IgD-negative memory B cell (primary cell): ENCODE measurements around the gene RBM38. TPM values are rescaled to one million over a fixed set of nuclear protein-coding genes. Genes with fewer than 3 reads are reported as not detected.

Experiments used
- H3K27ac Mint-ChIP-seq, 3 donors: one replicate each; pipeline ENCODE4 v1.8.0; 2020 to 2022; ENCODE audit warnings: mild to moderate bottlenecking in 3 of 3, mixed read lengths in 3 of 3, moderate library complexity in 1 of 3
- H3K27me3 Mint-ChIP-seq: one replicate; pipeline ENCODE4 v1.8.0; 2021; ENCODE audit warnings: mixed read lengths
- H3K36me3 Mint-ChIP-seq: one replicate; pipeline ENCODE4 v1.8.0; 2020; ENCODE audit warnings: mild to moderate bottlenecking, mixed read lengths
- H3K4me1 Mint-ChIP-seq, 3 donors: one replicate each; pipeline ENCODE4 v1.8.0; 2020 to 2022; ENCODE audit warnings: mixed read lengths in 3 of 3, mild to moderate bottlenecking in 1 of 3
- H3K4me3 Mint-ChIP-seq, 4 donors: one replicate each; pipeline ENCODE4 v1.8.0; 2020 to 2022; ENCODE audit warnings: mild to moderate bottlenecking in 4 of 4, mixed read lengths in 4 of 4, moderate library complexity in 3 of 4
- H3K9me3 Mint-ChIP-seq, 3 donors: one replicate each; pipeline ENCODE4 v1.8.0; 2020 to 2021; ENCODE audit warnings: mixed read lengths in 3 of 3, mild to moderate bottlenecking in 1 of 3
- polyA plus RNA-seq: library from polyadenylated mRNA; unstranded; fragments of 300-500 nt; fragmentation: Illumina TruSeq; gene quantifications from one replicate; pipeline ENCODE4 v1.2.3, GENCODE V29; 2021

The RBM38 gene
- polyA plus RNA-seq, 1 donor from 2014 or later = 39.2 TPM

GRCh38 chr20:57400821-57401564, 9.8 kb downstream of the RBM38 start:
- Mint-ChIP-seq H3K27me3 (peaks cover 6% of the 10 kb centered on the region), H3K4me3 (peak overlapping the region; percentile 80 to 94 (median 86)), H3K27ac (peak overlapping the region; percentile 97 to 98 (median 98)), H3K4me1 (peaks cover 36 to 52% (median 42%) of the 10 kb centered on the region in 3 donors), H3K36me3 (peaks cover 15% of the 10 kb centered on the region), H3K9me3 (no peaks in the 10 kb centered on the region)

DNA sequence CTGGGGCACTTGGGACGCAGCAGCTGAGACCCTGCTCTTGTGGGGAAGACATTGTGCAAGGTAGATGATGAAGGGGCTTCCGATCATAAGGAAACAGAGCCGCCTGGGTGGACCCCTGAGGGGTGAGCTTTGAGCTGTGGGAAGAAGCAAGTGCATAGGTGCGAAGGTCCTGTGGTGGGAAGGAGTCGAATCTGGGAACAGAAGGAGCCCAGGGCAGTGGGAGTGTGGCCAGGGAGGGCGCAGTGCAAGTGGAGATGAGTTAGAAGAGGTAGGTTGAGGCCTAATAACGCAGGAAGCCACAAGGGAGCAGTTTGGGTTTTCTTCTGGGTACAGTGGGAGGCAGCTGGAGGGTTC, 10.3 kb downstream of the RBM38 start:
- H3K27ac Mint-ChIP-seq = peak overlapping the region; percentile 97 to 98 (median 98)
- H3K4me1 Mint-ChIP-seq = peaks cover 36 to 49% (median 39%) of the 10 kb centered on the region in 3 donors
- H3K9me3 Mint-ChIP-seq = no peaks in the 10 kb centered on the region
- peak overlapping the region; percentile 80 to 94 (median 86) for H3K4me3 Mint-ChIP-seq
- peaks cover 15% of the 10 kb centered on the region for H3K36me3 Mint-ChIP-seq
- H3K27me3 Mint-ChIP-seq = peaks cover 6% of the 10 kb centered on the region

DNA sequence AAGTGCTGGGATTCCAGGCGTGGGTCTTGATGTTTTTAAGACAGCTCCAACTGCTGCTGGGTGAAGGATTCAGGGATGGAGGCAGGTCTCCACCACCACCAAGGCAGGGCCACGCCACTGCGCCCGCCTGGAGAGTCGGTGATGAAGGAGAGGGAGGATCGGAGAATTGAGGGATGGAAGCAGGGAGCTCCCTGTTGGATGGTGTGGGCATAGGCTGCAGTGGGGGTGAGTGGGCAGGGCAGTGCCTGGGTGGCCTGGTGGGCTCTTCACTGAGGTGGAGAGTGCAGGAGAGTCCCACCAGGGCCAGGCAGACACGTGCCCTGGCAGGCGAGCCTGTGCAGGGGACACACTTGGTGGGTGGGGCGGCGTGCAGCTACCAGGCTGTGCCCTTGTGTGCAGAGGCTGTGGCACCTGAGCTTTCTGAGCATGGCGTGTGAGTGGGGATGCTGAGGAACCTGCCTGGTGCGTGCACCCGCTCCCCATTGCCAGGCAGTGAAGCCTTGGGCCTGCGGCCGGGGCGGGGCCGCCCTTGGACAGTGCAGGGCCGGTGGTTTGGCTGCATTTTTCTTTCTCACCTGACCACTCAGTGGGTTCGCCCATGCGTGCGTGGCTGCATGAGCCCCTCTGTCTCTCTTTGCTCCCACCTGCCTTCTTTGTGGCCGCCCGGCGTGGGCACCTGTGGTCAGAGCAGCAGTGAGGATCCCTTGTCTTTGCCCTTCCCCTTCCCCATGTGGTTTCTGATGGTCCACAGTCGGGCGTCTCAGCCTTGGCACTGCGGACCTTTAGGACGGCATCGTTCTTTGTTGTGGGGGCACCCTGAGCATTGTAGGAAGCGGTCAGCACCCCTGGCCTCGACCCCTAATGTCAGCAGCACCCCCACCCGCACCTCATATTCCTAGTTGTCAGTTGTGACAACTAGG, 11.3 kb downstream of the RBM38 start:
- peak overlapping the region; percentile 23 to 98 (median 97) for H3K27ac Mint-ChIP-seq
- no peaks in the 10 kb centered on the region for H3K9me3 Mint-ChIP-seq
- H3K4me1 Mint-ChIP-seq = peaks cover 36 to 41% (median 37%) of the 10 kb centered on the region in 3 donors
- peaks cover 15% of the 10 kb centered on the region for H3K36me3 Mint-ChIP-seq
- H3K27me3 Mint-ChIP-seq = peaks cover 6% of the 10 kb centered on the region
- peak overlapping the region in 3 of 4 donors; percentile 78 to 94 (median 82) for H3K4me3 Mint-ChIP-seq

- Mint-ChIP-seq H3K36me3 (peaks cover 15% of the 10 kb centered on the region), H3K9me3 (no peaks in the 10 kb centered on the region), H3K27me3 (peaks cover 6% of the 10 kb centered on the region), H3K4me1 (peaks cover 30 to 35% (median 31%) of the 10 kb centered on the region in 3 donors), H3K4me3 (peak overlapping the region in 2 of 4 donors; percentile 21 to 82), H3K27ac (peak overlapping the region in 2 of 3 donors; percentile 97 to 98)
These were observed 12.0 kb downstream of the RBM38 start for GRCh38 chr20:57403216-57403615.

DNA sequence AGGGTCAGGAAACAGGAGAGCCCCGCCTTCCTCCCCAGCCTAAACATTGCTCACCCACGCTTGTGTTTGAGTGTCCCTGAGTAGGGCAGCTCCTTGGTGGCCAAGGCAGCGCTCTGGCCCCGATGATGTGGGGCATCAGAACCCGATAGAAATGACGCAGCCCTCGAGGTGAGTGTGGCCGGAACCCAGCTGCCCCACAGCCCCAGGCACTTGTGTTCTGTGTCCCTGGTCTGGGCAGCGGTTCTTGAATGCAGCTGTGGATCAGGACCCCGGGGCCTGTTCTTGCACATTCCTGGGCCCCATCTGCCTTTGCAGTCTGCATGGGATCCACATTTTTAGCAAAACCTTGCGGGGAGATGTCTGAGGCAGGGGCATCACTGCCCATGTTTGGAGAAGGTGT, 12.8 kb downstream of the RBM38 start:
- Mint-ChIP-seq H3K27me3 (peaks cover 4% of the 10 kb centered on the region), H3K4me3 (peak overlapping the region in 2 of 4 donors; percentile 65 to 82), H3K27ac (peak overlapping the region; percentile 39 to 98 (median 97)), H3K36me3 (peaks cover 15% of the 10 kb centered on the region), H3K4me1 (peaks cover 25 to 30% (median 26%) of the 10 kb centered on the region in 3 donors), H3K9me3 (no peaks in the 10 kb centered on the region)

GRCh38 chr20:57404419-57405072, 13.3 kb downstream of the RBM38 start:
- peaks cover 4% of the 10 kb centered on the region for H3K27me3 Mint-ChIP-seq
- H3K27ac Mint-ChIP-seq = peak overlapping the region; percentile 53 to 98 (median 97)
- peaks cover 21 to 25% (median 21%) of the 10 kb centered on the region in 3 donors for H3K4me1 Mint-ChIP-seq
- peak overlapping the region in 3 of 4 donors; percentile 70 to 85 (median 82) for H3K4me3 Mint-ChIP-seq
- H3K9me3 Mint-ChIP-seq = no peaks in the 10 kb centered on the region
- H3K36me3 Mint-ChIP-seq = peaks cover 15% of the 10 kb centered on the region

DNA sequence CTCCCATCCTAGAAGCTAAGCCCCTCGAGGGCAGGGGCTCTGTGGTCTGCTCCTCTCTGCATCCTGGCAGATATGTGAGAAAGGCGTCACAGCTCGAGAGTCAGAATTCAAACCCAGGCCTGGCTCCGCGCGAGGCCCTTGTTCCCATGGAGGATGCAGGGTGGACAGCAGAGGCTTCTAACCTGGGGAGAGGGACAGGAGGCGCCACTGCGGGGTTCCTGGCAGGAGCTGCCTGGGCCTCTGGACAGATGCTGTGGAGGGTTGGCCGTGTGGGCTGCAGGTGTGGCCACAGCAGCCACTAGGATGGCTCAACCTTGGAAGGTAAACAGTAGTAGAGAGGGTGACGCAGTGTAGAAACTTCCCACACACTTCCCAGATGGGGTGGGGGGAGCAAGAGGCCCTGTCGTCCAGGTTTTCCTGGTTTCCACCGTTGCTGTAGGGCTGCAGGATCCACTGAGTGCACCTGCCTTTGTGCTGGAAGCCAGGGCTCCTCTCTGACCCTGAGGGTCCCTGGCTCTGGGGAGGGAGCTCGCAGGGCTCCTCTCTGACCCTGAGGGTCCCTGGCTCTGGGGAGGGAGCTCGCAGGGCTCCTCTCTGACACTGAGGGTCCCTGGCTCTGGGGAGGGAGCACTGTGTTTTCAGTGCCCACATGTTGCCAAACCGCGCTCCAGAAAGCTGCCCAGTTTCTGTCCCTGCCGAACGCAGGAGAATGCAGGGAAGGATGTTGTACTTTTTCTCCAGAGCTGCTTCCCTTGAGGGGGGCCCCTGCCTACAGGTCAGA, 14.2 kb downstream of the RBM38 start:
- Mint-ChIP-seq H3K9me3 (no peaks in the 10 kb centered on the region), H3K4me3 (peak overlapping the region in 2 of 4 donors; percentile 82 to 85), H3K27ac (peak overlapping the region in 2 of 3 donors; percentile 97 to 98), H3K27me3 (peaks cover 4% of the 10 kb centered on the region), H3K36me3 (peaks cover 15% of the 10 kb centered on the region), H3K4me1 (peaks cover 14 to 21% (median 19%) of the 10 kb centered on the region in 3 donors)

GRCh38 chr20:57407541-57407956, 16.4 kb downstream of the RBM38 start:
- Mint-ChIP-seq H3K4me3 (peak overlapping the region in 3 of 4 donors; percentile 12 to 74 (median 60)), H3K27ac (peak overlapping the region in 2 of 3 donors; percentile 97 to 98), H3K4me1 (peaks cover 4 to 10% (median 8%) of the 10 kb centered on the region in 3 donors), H3K9me3 (no peaks in the 10 kb centered on the region), H3K27me3 (peaks cover 2% of the 10 kb centered on the region), H3K36me3 (peaks cover 7% of the 10 kb centered on the region)

DNA sequence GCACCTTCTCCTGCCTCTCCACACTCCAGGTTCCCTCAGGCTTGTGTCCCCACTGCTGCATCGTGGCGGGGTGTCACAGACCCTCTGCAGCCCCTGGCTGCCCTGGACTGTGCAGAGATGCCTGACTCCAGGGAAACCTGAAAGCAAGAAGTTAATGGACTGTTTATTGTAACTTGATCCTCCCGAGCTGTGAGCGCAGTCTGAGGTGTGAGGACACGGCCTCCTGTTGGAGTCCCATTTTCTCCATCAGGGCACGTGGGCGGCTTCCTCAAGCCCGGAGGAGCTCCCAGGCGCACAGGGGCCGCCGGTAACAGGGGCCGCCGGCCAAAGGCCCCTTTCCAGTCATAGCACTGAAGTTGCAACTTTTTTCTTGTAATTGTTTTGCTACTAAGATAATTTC, 16.9 kb downstream of the RBM38 start:
- Mint-ChIP-seq H3K4me1 (peaks cover 2 to 8% (median 6%) of the 10 kb centered on the region in 3 donors), H3K27me3 (peaks cover 2% of the 10 kb centered on the region), H3K27ac (peak overlapping the region in 2 of 3 donors; percentile 97 to 98), H3K9me3 (no peaks in the 10 kb centered on the region), H3K4me3 (peak overlapping the region in 2 of 4 donors; percentile 8 to 74), H3K36me3 (peaks cover 3% of the 10 kb centered on the region)

GRCh38 chr20:57408536-57409233, 17.5 kb downstream of the RBM38 start:
- Mint-ChIP-seq H3K9me3 (no peaks in the 10 kb centered on the region), H3K4me3 (peak overlapping the region in 1 of 4 donors; percentile 74), H3K36me3 (peaks cover 3% of the 10 kb centered on the region), H3K27ac (peak overlapping the region in 2 of 3 donors; percentile 94 to 97), H3K27me3 (peaks cover 2% of the 10 kb centered on the region), H3K4me1 (peaks cover 2 to 8% (median 4%) of the 10 kb centered on the region in 3 donors)

DNA sequence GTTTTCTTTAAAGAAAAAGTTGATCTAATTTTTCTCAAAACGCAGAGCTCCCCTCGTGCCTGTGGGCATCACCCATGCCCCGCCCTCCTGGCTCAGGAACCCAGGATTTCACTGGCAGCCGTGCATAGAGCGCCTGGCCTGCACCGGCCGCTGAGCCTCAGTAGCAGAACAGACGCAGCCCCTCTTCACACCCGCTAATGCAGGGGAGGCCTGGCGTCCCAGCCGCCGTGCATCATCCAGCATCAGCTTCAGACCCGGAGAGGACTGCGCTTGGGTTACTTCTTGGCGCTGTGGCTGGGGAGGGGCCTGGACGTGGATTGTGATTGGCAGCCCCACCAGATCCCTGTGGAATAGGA, 18.1 kb downstream of the RBM38 start:
- Mint-ChIP-seq H3K36me3 (peaks cover 3% of the 10 kb centered on the region), H3K27me3 (peaks cover 2% of the 10 kb centered on the region), H3K27ac (peak overlapping the region; percentile 83 to 97 (median 94)), H3K9me3 (no peaks in the 10 kb centered on the region), H3K4me3 (peak overlapping the region in 2 of 4 donors; percentile 47 to 74), H3K4me1 (peaks cover 0 to 8% (median 2%) of the 10 kb centered on the region in 3 donors)

DNA sequence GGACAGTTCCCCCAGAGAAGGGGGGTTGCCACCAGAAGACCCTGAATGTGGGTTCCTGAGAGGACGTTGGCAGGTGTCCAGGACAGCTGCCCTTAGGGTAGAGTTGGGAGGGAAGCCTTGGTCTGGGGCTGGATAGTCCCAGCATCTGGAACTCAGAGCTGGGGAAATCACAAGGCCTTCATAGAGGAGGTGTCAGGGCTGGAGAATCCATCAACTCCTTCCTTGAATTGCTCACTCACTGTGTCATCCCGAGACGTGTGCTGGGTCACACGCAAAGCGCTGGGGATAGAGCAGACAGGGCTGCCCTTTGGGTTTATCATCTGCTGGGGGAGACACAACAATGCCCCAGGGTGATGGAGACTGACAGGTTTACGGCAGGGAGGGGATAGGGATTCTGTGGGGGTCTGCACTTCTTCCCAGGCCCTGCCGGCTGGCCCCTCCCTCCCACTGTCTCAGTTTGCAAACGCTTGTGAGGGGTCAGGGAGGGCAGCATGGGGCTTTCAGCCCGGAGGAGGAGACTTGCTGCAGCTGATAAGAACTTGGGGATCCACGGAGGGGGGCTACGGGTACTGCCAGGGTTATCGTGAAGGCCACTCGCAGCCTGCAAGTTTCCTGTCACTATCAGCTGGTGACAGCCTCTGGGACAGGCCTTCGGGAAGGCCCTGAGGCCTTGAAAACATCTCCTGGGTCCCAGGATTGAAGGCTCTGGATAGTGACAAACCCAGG, 18.6 kb downstream of the RBM38 start:
- Mint-ChIP-seq H3K36me3 (peaks cover 3% of the 10 kb centered on the region), H3K27ac (peak overlapping the region; percentile 83 to 97 (median 94)), H3K27me3 (peaks cover 2% of the 10 kb centered on the region), H3K9me3 (no peaks in the 10 kb centered on the region), H3K4me1 (peaks cover 0 to 8% (median 2%) of the 10 kb centered on the region in 3 donors), H3K4me3 (peak overlapping the region in 3 of 4 donors; percentile 25 to 74 (median 61))
